ENCODE measurements around the gene SYT12. TPM values are rescaled to one million over a fixed set of nuclear protein-coding genes. Genes with fewer than 3 reads are reported as not detected.

SYT12 gene
- total RNA-seq (2021) (11.1 and 12.3 TPM in 2 replicates), Bru-seq, nascent RNA (percentile 36 among the genes with signal in this experiment), BruChase-seq, experiment 1, labeled RNA remaining after a 2-hour chase (percentile 44 among the genes with signal in this experiment), BruChase-seq, experiment 2, labeled RNA remaining after a 6-hour chase (percentile 47 among the genes with signal in this experiment)
- long read RNA-seq, partial matches to known transcripts: 1 of 7 reads
- long read RNA-seq, other reads (novel, unspliced or antisense): 6 of 7 reads

GRCh38 chr11:67022961-67023956 is at the start of gene SYT12:
TSS of gene SYT12 (plus strand) at chr11:67023134. CDS start at chr11:67030145, 7,011 bp downstream.
- no peaks in the 10 kb centered on the region for H3K9me3 ChIP-seq (ENCODE audit: insufficient read depth, low read depth)
- peak within 1 kb of the TSS; percentile 80 for H3K4me3 ChIP-seq
- H4K20me1 ChIP-seq (ENCODE audit: insufficient read depth): no peaks in the 10 kb centered on the region
- H3K9me2 ChIP-seq (ENCODE audit: insufficient read depth): no peaks in the 10 kb centered on the region
- peaks cover 50% of the 10 kb centered on the region for H3K4me1 ChIP-seq (replicated peaks; ENCODE audit: insufficient read depth)
- peaks cover 5% of the 10 kb centered on the region; the same call in 1 of the 2 replicates for H3K79me2 ChIP-seq (ENCODE audit: low read depth)
- peak within 1 kb of the TSS; percentile 50 for H3K27ac ChIP-seq
- no peaks in the 10 kb centered on the region for H3K27me3 ChIP-seq (ENCODE audit: insufficient read depth, low read depth)
- intact Hi-C loops (cut with micrococcal nuclease; ENCODE audit: unreplicated experiment): loop anchor here (1.0 to 2.0 kb wide), 2 partner anchors 32 to 176 kb away; no protein-coding TSS in a partner anchor
- H3F3A ChIP-seq (ENCODE audit: insufficient read depth, low read depth): peaks cover 30% of the 10 kb centered on the region
- no TSS peak for BruUV-seq (replicated peaks)
- TF ChIP-seq EZH2 (IDR thresholded peaks at IDR 0.05; ENCODE audit: low read depth): no peak
- TF ChIP-seq CTCF (conservative IDR thresholded peaks at IDR 0.05): no peak
- peak within 1 kb of the TSS; percentile 95 for H2AFZ ChIP-seq
- no peaks in the 10 kb centered on the region for H3K36me3 ChIP-seq (ENCODE audit: low read depth)
- H3K4me2 ChIP-seq: peak within 1 kb of the TSS; percentile 83
- ChIA-PET POLR2A (ENCODE audit: unreplicated experiment) (interaction anchor here (0.5 to 0.7 kb wide), 7 partner anchors 31 to 220 kb away, joined by 3 to 20 read pairs (median 6); no protein-coding TSS in a partner anchor), CTCF (interaction anchor here (0.6 to 1.4 kb wide), 3 partner anchors 30 to 662 kb away, joined by 3 to 6 read pairs (median 3); no protein-coding TSS in a partner anchor)
- peak in 1 of 2 experiments; percentile 52 for DNase-seq

DNA sequence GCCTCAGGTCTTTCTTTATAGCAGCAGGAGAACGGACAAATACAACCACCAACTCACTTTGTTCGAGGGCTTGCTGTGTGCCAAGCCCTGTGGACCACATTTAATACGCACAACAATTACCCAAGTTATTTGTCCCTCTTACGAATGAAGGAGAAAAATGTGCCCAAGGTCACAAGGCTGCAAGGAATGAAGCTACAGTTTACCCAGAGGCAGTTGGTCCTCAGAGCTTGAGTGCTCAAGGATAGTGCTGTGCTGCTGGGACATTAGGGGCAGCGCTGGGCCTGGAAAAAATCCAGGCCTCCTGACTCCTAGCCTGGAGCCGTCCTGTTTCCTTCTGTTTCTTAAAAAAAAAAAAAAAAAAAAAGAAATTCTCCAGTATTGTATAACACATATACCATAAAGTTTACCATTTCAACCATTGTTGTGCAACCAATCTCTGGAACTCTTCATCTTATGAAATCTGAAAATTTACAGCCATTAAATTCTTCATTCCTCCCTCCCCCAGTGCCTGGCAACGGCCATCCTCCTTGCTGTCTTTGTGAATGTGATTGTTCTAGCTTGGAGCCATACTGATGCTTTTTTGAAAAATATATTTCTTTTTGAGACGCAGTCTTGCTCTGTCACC is 48.9 kb upstream of the SYT12 start:
- H3K4me1 ChIP-seq (replicated peaks; ENCODE audit: insufficient read depth): peaks cover 64% of the 10 kb centered on the region
- H3K9me2 ChIP-seq (ENCODE audit: insufficient read depth): no peaks in the 10 kb centered on the region
- H3K4me2 ChIP-seq: peak overlapping the region; percentile 43; the same call in 1 of the 2 replicates
- no peaks in the 10 kb centered on the region for H3K36me3 ChIP-seq (ENCODE audit: low read depth)
- peak overlapping the region; percentile 48 for H3K27ac ChIP-seq
- peak in 1 of 2 experiments; percentile 59 for DNase-seq
- CTCF ChIA-PET: interaction anchor here (0.6 kb wide), 1 partner anchor 99 kb away, joined by 3 read pairs; no protein-coding TSS in a partner anchor
- H3F3A ChIP-seq (ENCODE audit: insufficient read depth, low read depth): peaks cover 61% of the 10 kb centered on the region
- H4K20me1 ChIP-seq (ENCODE audit: insufficient read depth): no peaks in the 10 kb centered on the region
- no peak overlapping the region for H3K4me3 ChIP-seq
- peaks cover 3% of the 10 kb centered on the region; the same call in 1 of the 2 replicates for H3K9me3 ChIP-seq (ENCODE audit: insufficient read depth, low read depth)
- H2AFZ ChIP-seq: no peak overlapping the region
- BruUV-seq (replicated peaks): no TSS peak
- intact Hi-C loops (cut with micrococcal nuclease; ENCODE audit: unreplicated experiment): loop anchor here (5.0 kb wide), 1 partner anchor 92 kb away; no protein-coding TSS in a partner anchor
- no peak for TF ChIP-seq EZH2 (IDR thresholded peaks at IDR 0.05; ENCODE audit: low read depth)
- no peak for TF ChIP-seq CTCF (conservative IDR thresholded peaks at IDR 0.05)
- POLR2A ChIA-PET (ENCODE audit: unreplicated experiment): interaction anchor here (0.5 to 0.7 kb wide), 2 partner anchors 118 to 206 kb away, joined by 3 to 4 read pairs; no protein-coding TSS in a partner anchor
- no peaks in the 10 kb centered on the region for H3K79me2 ChIP-seq (ENCODE audit: low read depth)
- no peaks in the 10 kb centered on the region for H3K27me3 ChIP-seq (ENCODE audit: insufficient read depth, low read depth)
